Small intestine (tissue), 7 donors: ENCODE measurements around the gene STRN. TPM values are rescaled to one million over a fixed set of nuclear protein-coding genes. Genes with fewer than 3 reads are reported as not detected.
A peak's percentile ranks its signal among the peaks of the same experiment; 100 is the strongest.
"Not testable (repeated sequence)": the region's sequence is repeated elsewhere in the genome, so short reads cannot be mapped to it uniquely, and the experiment has no call there.

Source experiments
- DNase-seq, 2 donors: peaks; one replicate each; pipeline versions ENCODE4 v3.0.0 to v3.0.0-alpha.2; 2013
- FAIRE-seq: peaks from 2 replicates; lab custom pipeline; 2012; peaks lifted over from hg19 to GRCh38; lab: Jason Lieb, UNC
- H3K27ac ChIP-seq, 3 donors: one replicate each; pipeline ENCODE4 v1.5.1; 2013; ENCODE audit warnings: low read length in 2 of 3, mild to moderate bottlenecking in 2 of 3, control low read depth in 1 of 3, inconsistent platforms in 1 of 3, low read depth in 1 of 3, moderate library complexity in 1 of 3
- H3K27me3 ChIP-seq, 3 donors: one replicate each; pipeline ENCODE4 v1.6.1; 2013; ENCODE audit warnings: low read length in 3 of 3, inconsistent platforms in 1 of 3; ENCODE audit not compliant: control insufficient read depth in 3 of 3, insufficient read depth in 3 of 3
- H3K36me3 ChIP-seq, 3 donors: one replicate each; pipeline ENCODE4 v1.6.1; 2013; ENCODE audit warnings: low read length in 3 of 3, inconsistent platforms in 1 of 3, low read depth in 1 of 3, mild to moderate bottlenecking in 1 of 3, moderate library complexity in 1 of 3; ENCODE audit not compliant: control insufficient read depth in 3 of 3, insufficient read depth in 2 of 3
- H3K4me1 ChIP-seq, 3 donors: one replicate each; pipeline ENCODE4 v1.6.1; 2013; ENCODE audit warnings: low read length in 2 of 3, inconsistent platforms in 1 of 3, low read depth in 1 of 3, mild to moderate bottlenecking in 1 of 3, moderate library complexity in 1 of 3; ENCODE audit not compliant: control insufficient read depth in 3 of 3, insufficient read depth in 2 of 3
- H3K4me3 ChIP-seq, 3 donors: one replicate each; pipeline ENCODE4 v1.5.1; 2013; ENCODE audit warnings: low read length in 3 of 3, control low read depth in 1 of 3, inconsistent platforms in 1 of 3, low read depth in 1 of 3, mild to moderate bottlenecking in 1 of 3, moderate library complexity in 1 of 3
- H3K9me3 ChIP-seq, 2 donors: one replicate each; pipeline ENCODE4 v1.6.1; 2013; ENCODE audit warnings: low read depth in 1 of 2, low read length in 1 of 2; ENCODE audit not compliant: control insufficient read depth in 2 of 2, insufficient read depth in 1 of 2
- WGBS, 3 donors: extraction: QIAGEN DNeasy Blood & Tissue Kit; methylation state at CpG; one replicate each; pipeline ENCODE4 v1.1.7; 2013; 5-methylcytosine and 5-hydroxymethylcytosine counted together
- polyA plus RNA-seq, 4 donors: library from polyadenylated mRNA; stranded (reverse) in 3 of 4; unstranded in 1 of 4; fragments of 200-250 nt in 3 of 4; fragments of 120-200 nt in 1 of 4; gene quantifications; one replicate each; pipeline versions ENCODE4 v1.2.1 to v1.2.3, GENCODE V29; 2013
- donor health status: healthy with polysubstance abuse.
- donor health status: control.
- donor health status: control.
- donor health status: Bipolar disorder and iron deficiency.
- donor health status: healthy.

Gene STRN
- polyA plus RNA-seq, 4 donors = 4.9 to 16.6 (median 6.7) TPM

DNA sequence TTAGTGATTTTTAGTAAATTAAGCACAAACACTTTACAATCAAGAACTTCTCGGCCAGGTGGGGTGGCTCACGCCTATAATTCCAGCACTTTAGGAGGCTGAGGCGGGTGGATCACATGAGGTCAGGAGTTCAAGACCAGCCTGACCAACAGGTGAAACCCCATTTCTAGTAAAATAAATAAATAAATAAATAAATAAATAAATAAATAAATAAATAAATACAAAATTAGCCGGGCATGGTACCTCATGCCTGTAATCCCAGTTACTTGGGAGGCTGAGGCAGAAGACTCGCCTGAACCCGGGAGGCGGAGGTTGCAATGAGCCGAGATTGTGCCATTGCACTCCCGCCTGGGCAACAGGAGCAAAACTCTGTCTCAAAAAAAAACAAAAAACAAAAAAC lies 79.2 kb downstream of the STRN start:
- FAIRE-seq, DNase-seq, H3K4me1 ChIP-seq, H3K4me3 ChIP-seq, H3K27ac ChIP-seq, H3K27me3 ChIP-seq, H3K9me3 ChIP-seq: not testable (repeated sequence)
- 96 to 98% (median 97%) methylated on average over 9 of the region's 9 CpGs for WGBS, 3 donors
- H3K36me3 ChIP-seq = peaks cover 0 to 15% (median 2%) of the 10 kb centered on the region in 3 donors

DNA sequence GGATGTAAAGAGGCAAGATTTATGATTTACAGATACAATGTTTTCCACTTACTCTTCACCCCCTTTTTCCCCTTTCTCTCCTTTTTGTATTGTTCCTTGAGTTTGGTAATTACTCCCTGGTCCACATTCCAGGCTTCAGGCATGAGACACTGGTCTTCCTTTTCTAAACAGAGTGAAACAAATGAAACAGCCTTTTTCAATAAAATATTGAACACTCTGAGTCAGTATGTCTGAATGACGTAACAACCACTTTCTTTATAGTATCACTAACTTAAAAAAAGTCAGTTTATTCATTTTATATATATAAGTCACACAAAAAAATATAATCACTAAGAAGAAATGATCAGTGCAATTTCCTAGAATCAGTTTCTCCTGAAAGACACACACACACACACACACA lies 79.7 kb downstream of the STRN start:
- Histone ChIP-seq H3K4me1 (peaks cover 0 to 3% (median 0%) of the 10 kb centered on the region in 3 donors), H3K36me3 (peaks cover 0 to 13% (median 2%) of the 10 kb centered on the region in 3 donors), H3K9me3 (no peaks in the 10 kb centered on the region), H3K27me3 (no peaks in the 10 kb centered on the region), H3K4me3 (no peak overlapping the region), H3K27ac (no peak overlapping the region)
- no peak for FAIRE-seq
- no peak for DNase-seq
- 94 to 100% (median 100%) methylated on average over 1 of the region's 1 CpG for WGBS, 3 donors

DNA sequence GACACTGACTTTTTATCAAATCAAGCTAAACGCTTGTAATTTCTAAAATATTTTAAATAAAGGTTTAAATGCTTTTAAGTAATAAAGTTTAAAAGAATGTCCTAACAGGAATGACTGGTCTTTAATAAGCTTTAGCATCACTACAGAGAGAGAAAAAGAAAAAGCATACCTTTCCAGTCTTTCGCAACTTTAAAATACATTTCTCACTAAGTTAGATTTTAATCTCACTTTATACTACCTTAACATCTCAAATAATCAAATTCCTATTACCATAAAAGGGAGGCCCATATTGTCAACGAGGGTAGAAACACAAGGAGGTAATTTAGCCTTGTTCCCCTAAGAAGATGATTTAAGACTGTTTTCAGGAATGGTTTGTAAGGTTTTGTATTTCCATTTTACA lies 80.7 kb downstream of the STRN start:
- Histone ChIP-seq H3K27me3 (no peaks in the 10 kb centered on the region), H3K9me3 (no peaks in the 10 kb centered on the region), H3K36me3 (peaks cover 0 to 13% (median 2%) of the 10 kb centered on the region in 3 donors), H3K27ac (no peak overlapping the region), H3K4me3 (no peak overlapping the region), H3K4me1 (peaks cover 0 to 3% (median 0%) of the 10 kb centered on the region in 3 donors)
- DNase-seq (no peak), FAIRE-seq (no peak)
- 85 to 91% (median 91%) methylated on average over 3 of the region's 3 CpGs for WGBS, 3 donors

DNA sequence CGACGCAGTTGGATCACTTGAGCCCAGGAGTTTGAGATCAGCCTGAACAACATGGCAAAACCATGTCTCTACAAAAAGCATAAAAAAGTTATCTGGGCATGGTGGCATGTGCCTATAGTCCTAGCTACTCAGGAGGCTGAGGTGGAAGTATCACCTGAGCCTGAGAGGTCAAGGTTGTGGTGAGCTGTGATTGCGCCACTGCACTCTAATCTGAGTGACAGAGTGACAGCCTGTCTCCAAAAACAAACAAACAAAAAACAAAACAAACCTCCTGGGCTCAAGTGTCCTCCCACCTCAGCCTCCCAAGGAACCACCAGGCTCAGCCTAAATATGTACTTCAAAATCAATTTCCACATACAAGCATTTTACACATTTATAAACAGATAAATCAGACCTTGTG lies 83.8 kb downstream of the STRN start:
- Histone ChIP-seq H3K27ac (no peak overlapping the region), H3K36me3 (peaks cover 3 to 24% (median 6%) of the 10 kb centered on the region in 3 donors)
- DNase-seq = no peak

DNA sequence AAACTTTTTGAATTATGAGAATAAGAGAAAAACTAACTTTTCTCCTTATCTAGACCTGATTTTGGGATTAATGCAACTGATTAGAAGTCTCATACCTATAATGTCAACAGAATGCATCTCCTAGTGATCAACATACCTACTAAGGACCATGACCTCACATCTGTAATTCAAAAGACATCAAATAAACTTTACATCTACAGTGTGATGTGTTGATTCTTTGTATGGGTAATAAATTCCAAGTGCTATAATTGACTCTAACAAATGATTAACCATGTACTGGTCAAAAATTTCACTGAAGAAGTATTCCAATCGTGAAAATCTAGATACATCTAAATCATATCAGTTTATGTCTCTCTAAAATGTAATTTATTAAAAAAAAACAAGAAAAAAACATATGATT lies 84.5 kb downstream of the STRN start:
- 21 to 61% (median 48%) methylated on average over 1 of the region's 1 CpG for WGBS, 3 donors
- Histone ChIP-seq H3K36me3 (peaks cover 3 to 27% (median 8%) of the 10 kb centered on the region in 3 donors), H3K27ac (no peak overlapping the region), H3K9me3 (no peaks in the 10 kb centered on the region), H3K4me1 (no peaks in the 10 kb centered on the region), H3K4me3 (no peak overlapping the region), H3K27me3 (no peaks in the 10 kb centered on the region)
- FAIRE-seq = no peak
- peak; percentile 33 to 37 for DNase-seq

More for the DNA sequence above, 83.8 kb downstream of the STRN start:
- 88 to 95% (median 93%) methylated on average over 3 of the region's 3 CpGs for WGBS, 3 donors
- Histone ChIP-seq H3K27me3 (no peaks in the 10 kb centered on the region), H3K9me3 (no peaks in the 10 kb centered on the region), H3K4me3 (no peak overlapping the region), H3K4me1 (no peaks in the 10 kb centered on the region)
- no peak for FAIRE-seq

DNA sequence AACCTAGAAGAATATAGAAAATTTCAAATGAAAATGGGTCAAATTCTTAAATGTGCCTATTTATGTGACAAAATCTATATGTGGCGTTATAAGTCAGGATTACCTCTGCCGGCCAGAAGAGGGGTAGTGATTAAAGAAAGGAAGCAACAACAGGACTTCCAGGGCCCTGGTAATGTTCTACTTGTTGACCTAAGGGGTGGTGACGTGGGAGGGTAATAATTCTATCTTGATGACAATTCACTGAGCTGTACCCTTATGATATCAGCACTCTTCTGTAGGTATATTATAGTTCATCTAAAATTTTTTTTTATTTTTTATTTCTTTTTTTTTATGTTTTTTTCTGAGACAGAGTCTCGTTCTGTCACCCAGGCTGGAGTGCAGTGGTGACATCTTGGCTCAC lies 87.9 kb downstream of the STRN start:
- Histone ChIP-seq H3K36me3 (peaks cover 3 to 46% (median 13%) of the 10 kb centered on the region in 3 donors), H3K27ac (no peak overlapping the region), H3K9me3 (peaks cover 0 to 3% of the 10 kb centered on the region in 2 donors), H3K4me3 (no peak overlapping the region), H3K4me1 (no peaks in the 10 kb centered on the region), H3K27me3 (no peaks in the 10 kb centered on the region)
- no peak for FAIRE-seq
- DNase-seq = peak; percentile 9 to 18
- WGBS, 3 donors = 90 to 93% (median 91%) methylated on average over 4 of the region's 4 CpGs

DNA sequence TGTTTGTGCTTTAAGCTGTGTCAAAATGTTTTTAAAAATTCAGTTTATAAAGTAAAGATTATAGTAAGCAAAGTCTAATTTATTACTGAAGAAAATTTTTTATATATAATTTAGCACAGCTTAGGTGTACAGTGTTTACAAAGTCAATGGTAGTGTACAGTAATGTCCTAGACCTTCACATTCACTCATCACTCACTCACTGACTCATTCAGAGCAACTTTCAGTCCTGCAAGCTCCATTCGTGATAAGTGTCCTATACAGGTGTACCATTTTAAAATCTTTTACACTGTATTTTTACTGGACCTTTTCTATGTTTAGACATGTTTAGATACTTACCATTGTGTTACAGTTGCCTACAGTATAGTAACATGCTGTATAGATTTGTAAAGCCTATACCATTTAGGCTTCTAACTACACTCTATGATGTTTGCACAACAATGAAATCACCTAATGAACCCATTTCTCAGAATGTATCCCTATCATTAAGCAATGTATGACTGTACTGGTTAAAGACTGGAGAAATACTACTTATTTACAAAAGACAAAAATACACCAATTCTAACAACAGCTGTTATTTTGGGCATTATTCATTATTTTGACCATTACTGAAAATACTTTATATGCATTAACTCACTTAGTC lies 95.1 kb downstream of the STRN start:
- Histone ChIP-seq H3K4me1 (no peaks in the 10 kb centered on the region), H3K4me3 (no peak overlapping the region), H3K9me3 (peaks cover 0 to 3% of the 10 kb centered on the region in 2 donors), H3K36me3 (peaks cover 0 to 22% (median 14%) of the 10 kb centered on the region in 3 donors), H3K27ac (no peak overlapping the region), H3K27me3 (no peaks in the 10 kb centered on the region)
- WGBS, 3 donors = 77 to 88% (median 83%) methylated on average over 1 of the region's 1 CpG
- FAIRE-seq = no peak
- DNase-seq = no peak

DNA sequence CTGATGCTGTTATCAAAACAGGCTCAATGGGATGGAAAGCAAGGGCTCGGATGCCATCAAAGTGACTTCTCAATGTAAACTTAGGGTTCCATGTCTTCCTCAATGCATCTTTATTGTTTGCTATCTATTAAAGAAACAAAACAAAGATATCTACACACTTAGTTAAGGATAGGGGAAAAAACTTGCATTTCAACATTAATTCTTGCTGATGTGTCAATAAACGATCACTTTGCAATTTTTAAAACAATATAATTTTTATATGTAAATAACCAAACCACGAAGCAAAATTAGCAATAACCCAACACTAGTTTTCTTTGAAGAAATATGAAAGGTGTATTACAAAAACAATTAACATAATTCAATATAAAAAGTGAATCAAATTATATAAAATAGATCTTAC lies 96.7 kb downstream of the STRN start:
- Histone ChIP-seq H3K27ac (no peak overlapping the region), H3K9me3 (no peaks in the 10 kb centered on the region), H3K4me3 (no peak overlapping the region), H3K27me3 (no peaks in the 10 kb centered on the region), H3K4me1 (no peaks in the 10 kb centered on the region), H3K36me3 (peaks cover 0 to 17% (median 8%) of the 10 kb centered on the region in 3 donors)
- no peak for DNase-seq
- peak; percentile 67 for FAIRE-seq
- WGBS, 3 donors = 67 to 80% (median 67%) methylated on average over 3 of the region's 3 CpGs
